GM12878 (cell line): ENCODE results near the gene FCN2. TPM values are rescaled to one million over a fixed set of nuclear protein-coding genes. Genes with fewer than 3 reads are reported as not detected.

ENCODE experiments used
- ATAC-seq: fragments of 200-7000 bp; cut with Tn5 transposase; 3 replicates; pipeline ENCODE4 v1.9.1; 2020; ENCODE audit warnings: mild to moderate bottlenecking, moderate library complexity
- BruUV-seq: library from RNA; stranded (reverse); fragments of 400-500 nt; replicated peaks from 2 replicates; lab custom pipeline; 2021; lab: Mats Ljungman, UMichigan
- CTCF ChIA-PET: fragments of 300-600 bp; sonication (Branson Sonifier 250); formaldehyde crosslinking; extraction: SDS; loops from one replicate; lab custom pipeline; 2021; ENCODE audit warnings: inconsistent platforms; lab: Yijun Ruan, JAX
- POLR2A ChIA-PET: fragments of 350-600 bp; formaldehyde crosslinking; extraction: SDS; loops from one replicate; lab custom pipeline; 2021; ENCODE audit warnings: inconsistent platforms; lab: Charles Lee
- RAD21 ChIA-PET: fragments of 300-600 bp; sonication (Branson Sonifier 250); formaldehyde crosslinking; loops from one replicate; lab custom pipeline; 2023; ENCODE audit warnings: antibody characterized with exemption; ENCODE audit not compliant: unreplicated experiment; lab: Charles Lee
- SMC1A ChIA-PET: fragments of 300-600 bp; sonication (Branson Sonifier 250); formaldehyde crosslinking; loops from one replicate; lab custom pipeline; 2023; ENCODE audit not compliant: unreplicated experiment, uncharacterized antibody; lab: Charles Lee
- DNase-seq: peaks from one replicate; pipeline ENCODE4 v3.0.0-alpha.2; 2011; ENCODE audit warnings: low read depth, low spot score
- FAIRE-seq: peaks from 3 replicates; lab custom pipeline; 2011; peaks lifted over from hg19 to GRCh38; lab: Jason Lieb, UNC
- H2AFZ ChIP-seq: 2 replicates; pipeline ENCODE4 v1.6.0; 2011; ENCODE audit warnings: low read depth, low read length, control low read depth; ENCODE audit not compliant: control insufficient read depth
- H3K27ac ChIP-seq: 2 replicates; pipeline ENCODE4 v1.5.1; 2011; ENCODE audit warnings: control low read depth; ENCODE audit not compliant: control insufficient read depth, insufficient read depth
- H3K27me3 ChIP-seq, 2 experiments: replicated peaks in 1 of 2; 2 replicates each; pipeline versions ENCODE4 v1.6.0 to v1.6.1; 2011; ENCODE audit warnings: low read length in 1 of 2; ENCODE audit not compliant: control insufficient read depth in 2 of 2, insufficient read depth in 2 of 2
- H3K36me3 ChIP-seq, 2 experiments: 2 replicates each; pipeline ENCODE4 v1.5.1; 2011; ENCODE audit warnings: low read length in 1 of 2; ENCODE audit not compliant: control insufficient read depth in 2 of 2, insufficient read depth in 2 of 2
- H3K4me1 ChIP-seq: 2 replicates; pipeline ENCODE4 v1.6.1; 2011; ENCODE audit warnings: mild to moderate bottlenecking, low read length, moderate library complexity, mixed read lengths; ENCODE audit not compliant: control insufficient read depth, insufficient read depth
- H3K4me2 ChIP-seq: 2 replicates; pipeline ENCODE4 v1.6.0; 2011; ENCODE audit warnings: control low read depth; ENCODE audit not compliant: control insufficient read depth, insufficient read depth
- H3K4me3 ChIP-seq: fragments of 200-600 bp; sonication (generic); 2 replicates; pipeline ENCODE4 v1.5.1; 2016
- H3K79me2 ChIP-seq: 2 replicates; pipeline ENCODE4 v1.6.0; 2011; ENCODE audit warnings: low read length; ENCODE audit not compliant: control insufficient read depth, insufficient read depth
- H3K9ac ChIP-seq: 2 replicates; pipeline ENCODE4 v1.8.0; 2011; ENCODE audit warnings: low read length, control low read depth, mixed read lengths; ENCODE audit not compliant: control insufficient read depth, insufficient read depth
- H3K9me3 ChIP-seq: replicated peaks from 3 replicates; pipeline ENCODE4 v1.5.1; 2011; ENCODE audit warnings: mild to moderate bottlenecking, low read length; ENCODE audit not compliant: control insufficient read depth, insufficient read depth
- H4K20me1 ChIP-seq: 2 replicates; pipeline ENCODE4 v1.6.0; 2011; ENCODE audit not compliant: control insufficient read depth, insufficient read depth
- BHLHE40 ChIP-seq, 2 experiments: fragments of 450-650 bp in 1 of 2; IDR thresholded peaks; 2 replicates each; pipeline ENCODE4 v1.6.1; 2011 to 2017; ENCODE audit warnings: low read depth in 2 of 2, borderline replicate concordance in 1 of 2, improper control_type of control experiment in 1 of 2, low read length in 1 of 2, mild to moderate bottlenecking in 1 of 2
- CEBPZ ChIP-seq: fragments of 150-350 bp; IDR thresholded peaks from 2 replicates; pipeline ENCODE4 v1.6.1; 2016; ENCODE audit warnings: low read depth, low read length
- CHD1 ChIP-seq: IDR thresholded peaks from 2 replicates; pipeline ENCODE4 v1.6.1; 2012; ENCODE audit warnings: low read depth, low read length, improper control_type of control experiment
- CREB1 ChIP-seq: IDR thresholded peaks from 2 replicates; pipeline ENCODE4 v1.6.1; 2012; ENCODE audit warnings: low read depth, mild to moderate bottlenecking, inconsistent platforms
- CREM ChIP-seq: IDR thresholded peaks from 2 replicates; pipeline ENCODE4 v1.6.1; 2014; ENCODE audit warnings: antibody characterized with exemption, low read depth
- DPF2 ChIP-seq: fragments of 450-650 bp; IDR thresholded peaks from 2 replicates; pipeline ENCODE4 v1.6.1; 2017; ENCODE audit warnings: mild to moderate bottlenecking
- HDAC6 ChIP-seq: fragments of 200-600 bp; sonication (generic); IDR thresholded peaks from one replicate; pipeline ENCODE4 v1.8.0; 2017; ENCODE audit warnings: antibody characterized with exemption; ENCODE audit not compliant: unreplicated experiment
- IKZF1 ChIP-seq: fragments of 450-650 bp; conservative IDR thresholded peaks from 2 replicates; pipeline ENCODE4 v1.6.1; 2017; ENCODE audit warnings: antibody characterized with exemption, mild to moderate bottlenecking
- JUND ChIP-seq: IDR thresholded peaks from 2 replicates; pipeline ENCODE4 v1.6.1; 2012; ENCODE audit warnings: low read depth, mild to moderate bottlenecking, low read length, improper control_type of control experiment, moderate library complexity
- POLR2AphosphoS5 ChIP-seq: IDR thresholded peaks from 2 replicates; pipeline ENCODE4 v1.6.1; 2011; ENCODE audit warnings: mild to moderate bottlenecking, low read length, inconsistent platforms
- RB1 ChIP-seq: fragments of 450-650 bp; formaldehyde crosslinking; IDR thresholded peaks from 2 replicates; pipeline ENCODE4 v1.6.1; 2017; ENCODE audit warnings: mild to moderate bottlenecking, borderline replicate concordance
- RBBP5 ChIP-seq: fragments of 200-600 bp; sonication (generic); conservative IDR thresholded peaks from 2 replicates; pipeline ENCODE4 v1.6.1; 2016
- WRNIP1 ChIP-seq: IDR thresholded peaks from 2 replicates; pipeline ENCODE4 v1.6.1; 2011; ENCODE audit warnings: low read depth, low read length, improper control_type of control experiment, borderline replicate concordance
- ZNF274 ChIP-seq: IDR thresholded peaks from one replicate; pipeline ENCODE4 v1.8.0; 2011; ENCODE audit not compliant: insufficient read length, insufficient read depth
- ZZZ3 ChIP-seq: IDR thresholded peaks from 2 replicates; pipeline ENCODE4 v1.6.1; 2011; ENCODE audit warnings: low read depth; ENCODE audit not compliant: control insufficient read depth, insufficient read length
- whole genome bisulfite sequencing: methylation state at CpG from one replicate; pipeline ENCODE4 v1.1.6; 2016; ENCODE audit warnings: low lambda C conversion rate; ENCODE audit not compliant: insufficient replicate concordance, insufficient coverage; ENCODE audit errors: missing lambda C conversion rate; 5-methylcytosine and 5-hydroxymethylcytosine counted together
- in situ Hi-C: fragments of 300-500 bp; cut with MboI; formaldehyde crosslinking; loops from 9 replicates; pipeline ENCODE4 v1.14.3; 2018; ENCODE audit warnings: mixed read lengths
- intact Hi-C: fragments of 100-400 bp; cut with micrococcal nuclease; formaldehyde crosslinking; loops from one replicate; pipeline ENCODE4 v1.14.2; 2022; ENCODE audit not compliant: unreplicated experiment
- polyA plus RNA-seq, 11 experiments: library from polyadenylated mRNA; depleted of rRNA in 4 of 11; unstranded in 6 of 11; stranded (reverse) in 5 of 11; fragments of >200 nt; fragmentation: Nextera tagmentation in 4 of 11; fragmentation: Illumina TruSeq in 1 of 11; extraction: Ambion mirVana in 4 of 11; extraction: Trizol in 1 of 11; gene quantifications; 1 replicate in 1 of 11; 2 replicates in 10 of 11; pipeline versions ENCODE4 v1.2.1 to v1.2.3, GENCODE V29; 2011 to 2016; ENCODE audit warnings: inconsistent platforms in 2 of 11, missing spikeins in 2 of 11, low read depth in 1 of 11
- total RNA-seq, 4 experiments: library from RNA; depleted of rRNA in 3 of 4; stranded (reverse); fragments of >200 nt in 3 of 4; fragmentation: Illumina TruSeq in 1 of 4; extraction: Trizol in 1 of 4; gene quantifications; 2 replicates each; pipeline versions ENCODE4 v1.2.1 to v1.2.3, GENCODE V29; 2013 to 2021

The FCN2 gene
- total and polyA plus RNA-seq, 10 of the 15 experiments (the other 5 are each of a cell fraction or from before 2014, with no cell fraction given): not detected

GRCh38 chr9:134885001-134885678 is 4.5 kb downstream of the FCN2 start:
- ChIA-PET POLR2A (no interaction called here), RAD21 (no interaction called here)
- no peak for DNase-seq
- 49% methylated on average over 22 of the region's 22 CpGs for WGBS
- Histone ChIP-seq H3K9ac (no peak overlapping the region), H4K20me1 (no peaks in the 10 kb centered on the region)
- no peak for TF ChIP-seq CHD1
- no peak for TF ChIP-seq HDAC6
- no peak for TF ChIP-seq POLR2AphosphoS5
- TF ChIP-seq, all 136 proteins: peak for 0
- Histone ChIP-seq H3K4me2 (no peak overlapping the region), H3K4me1 (peaks cover 5% of the 10 kb centered on the region; the same call in 1 of the 2 replicates), H3K36me3 (no peaks in the 10 kb centered on the region), H3K27me3 (no peaks in the 10 kb centered on the region; a peak in 2 of 4 replicates), H3K27ac (no peak overlapping the region), H3K9me3 (no peaks in the 10 kb centered on the region), H3K4me3 (no peak overlapping the region), H3K79me2 (no peaks in the 10 kb centered on the region), H2AFZ (no peak overlapping the region)
- in situ Hi-C loops: no loop called here
- ATAC-seq (no peak), FAIRE-seq (no peak)
- ChIA-PET SMC1A (no interaction called here), CTCF (no interaction called here)
- BruUV-seq: no TSS peak
- intact Hi-C loops: no loop called here

- Histone ChIP-seq H3K4me1 (peaks cover 5% of the 10 kb centered on the region; the same call in 1 of the 2 replicates), H2AFZ (no peak overlapping the region), H3K36me3 (no peaks in the 10 kb centered on the region), H3K4me2 (no peak overlapping the region), H3K27me3 (no peaks in the 10 kb centered on the region; a peak in 1 of 4 replicates), H3K79me2 (no peaks in the 10 kb centered on the region), H3K4me3 (no peak overlapping the region), H4K20me1 (no peaks in the 10 kb centered on the region), H3K9ac (no peak overlapping the region), H3K27ac (no peak overlapping the region), H3K9me3 (no peaks in the 10 kb centered on the region)
- WGBS: 62% methylated on average over 24 of the region's 24 CpGs
- ChIA-PET CTCF (interaction anchor here (0.7 kb wide), 1 partner anchor 671 kb away, joined by 3 read pairs; no protein-coding TSS in a partner anchor), SMC1A (no interaction called here), RAD21 (no interaction called here), POLR2A (no interaction called here)
- DNase-seq: no peak
- no TSS peak for BruUV-seq
- ATAC-seq: no peak
- FAIRE-seq: no peak
- in situ Hi-C loops (no loop called here), intact Hi-C loops (no loop called here)
- no peak for TF ChIP-seq WRNIP1
- TF ChIP-seq IKZF1: no peak
- no peak for TF ChIP-seq RBBP5
- TF ChIP-seq DPF2: no peak
- no peak for TF ChIP-seq JUND
- no peak for TF ChIP-seq CREM
- TF ChIP-seq RB1: no peak
- no peak for TF ChIP-seq ZNF274
- no peak for TF ChIP-seq ZZZ3
- no peak for TF ChIP-seq BHLHE40 (IDR thresholded peaks at IDR 0.05; ENCODE audit: borderline replicate concordance in 1 of 2, low read depth in 2 of 2, low read length in 1 of 2)
- TF ChIP-seq CREB1: no peak
- no peak for TF ChIP-seq CEBPZ
Measured at GRCh38 chr9:134885679-134886412, 5.2 kb downstream of the FCN2 start.
